K562 (cell line): ENCODE data around the gene CEND1. TPM values are rescaled to one million over a fixed set of nuclear protein-coding genes. Genes with fewer than 3 reads are reported as not detected.

Experiments used
- ATAC-seq: fragments of 200-7000 bp; cut with Tn5 transposase; 3 replicates; pipeline ENCODE4 v1.9.1; 2020; ENCODE audit warnings: moderate library complexity
- BruUV-seq: library from RNA; stranded (reverse); fragments of 400-500 nt; replicated peaks from 2 replicates; lab custom pipeline; 2021; lab: Mats Ljungman, UMichigan
- CTCF ChIA-PET: fragments of 300-600 bp; formaldehyde crosslinking; extraction: SDS; loops from one replicate; lab custom pipeline; 2021; ENCODE audit warnings: low intra/inter-chr PET ratio; lab: Yijun Ruan, JAX
- POLR2A ChIA-PET: fragments of 300-600, 350-650 bp; sonication (Branson Sonifier 250); formaldehyde crosslinking; extraction: SDS; loops from one replicate; lab custom pipeline; 2021; ENCODE audit warnings: antibody characterized with exemption, inconsistent platforms; lab: Yijun Ruan, JAX
- DNase-seq, 4 experiments: peaks; one replicate each; pipeline versions ENCODE4 v3.0.0 to v3.0.0-alpha.2; 2011 to 2018; ENCODE audit warnings: low spot score in 3 of 4, mixed read lengths in 3 of 4; ENCODE audit errors: extremely low read depth in 1 of 4
- FAIRE-seq: peaks from 2 replicates; lab custom pipeline; 2011; peaks lifted over from hg19 to GRCh38; lab: Jason Lieb, UNC
- H2AFZ ChIP-seq: 2 replicates; pipeline ENCODE4 v1.6.0; 2011; ENCODE audit warnings: low read depth, low read length, control low read depth, inconsistent platforms
- H3K27ac ChIP-seq: fragments of 200-600 bp; 3 replicates; pipeline ENCODE4 v1.8.0; 2011; ENCODE audit warnings: low read depth, mild to moderate bottlenecking, control low read depth, inconsistent platforms, low read length, moderate library complexity, mixed read lengths; ENCODE audit errors: extremely low read depth
- H3K27me3 ChIP-seq, 2 experiments: fragments of 300-600 bp in 1 of 2; 2 replicates in 1 of 2; 3 replicates in 1 of 2; pipeline versions ENCODE4 v1.6.0 to v1.8.0; 2011; ENCODE audit warnings: inconsistent platforms in 2 of 2, low read length in 2 of 2, mild to moderate bottlenecking in 1 of 2, mixed read lengths in 1 of 2, moderate library complexity in 1 of 2; ENCODE audit not compliant: control insufficient read depth in 2 of 2, insufficient read depth in 2 of 2
- H3K36me3 ChIP-seq: fragments of 300-600 bp; 3 replicates; pipeline ENCODE4 v1.8.0; 2011; ENCODE audit warnings: mild to moderate bottlenecking, low read length, inconsistent platforms; ENCODE audit not compliant: control insufficient read depth, insufficient read depth
- H3K4me1 ChIP-seq, 2 experiments: fragments of 200-600 bp in 1 of 2; replicated peaks in 1 of 2; 2 replicates in 1 of 2; 3 replicates in 1 of 2; pipeline versions ENCODE4 v1.5.1 to v1.8.0; 2011; ENCODE audit warnings: inconsistent platforms in 2 of 2, low read length in 2 of 2, mild to moderate bottlenecking in 1 of 2, mixed read lengths in 1 of 2, moderate library complexity in 1 of 2; ENCODE audit not compliant: control insufficient read depth in 2 of 2, insufficient read depth in 2 of 2
- H3K4me2 ChIP-seq: 2 replicates; pipeline ENCODE4 v1.6.1; 2011; ENCODE audit warnings: low read length, control low read depth, inconsistent platforms, mixed read lengths; ENCODE audit not compliant: insufficient read depth
- H3K4me3 ChIP-seq: fragments of 200-600 bp; sonication (generic), shearing (Covaris generic); 2 replicates; pipeline ENCODE4 v1.5.1; 2016; ENCODE audit warnings: control low read depth, inconsistent platforms
- H3K79me2 ChIP-seq: fragments of 200-600 bp; 3 replicates; pipeline ENCODE4 v1.8.0; 2011; ENCODE audit warnings: low read length, inconsistent platforms; ENCODE audit not compliant: control insufficient read depth, insufficient read depth
- H3K9ac ChIP-seq, 2 experiments: 2 replicates each; pipeline versions ENCODE4 v1.6.0 to v1.6.1; 2011; ENCODE audit warnings: low read depth in 2 of 2, low read length in 2 of 2, control low read depth in 1 of 2, inconsistent platforms in 1 of 2, mild to moderate bottlenecking in 1 of 2, mixed read lengths in 1 of 2; ENCODE audit not compliant: insufficient read depth in 1 of 2
- H3K9me1 ChIP-seq: one replicate; pipeline ENCODE4 v1.6.0; 2011; ENCODE audit warnings: inconsistent platforms, mild to moderate bottlenecking, low read length, moderate library complexity; ENCODE audit not compliant: control insufficient read depth, insufficient read depth
- H3K9me3 ChIP-seq: replicated peaks from 2 replicates; pipeline ENCODE4 v1.5.1; 2011; ENCODE audit warnings: low read depth, low read length, inconsistent platforms; ENCODE audit not compliant: control insufficient read depth, insufficient read depth
- H4K20me1 ChIP-seq: replicated peaks from 2 replicates; pipeline ENCODE4 v1.6.1; 2011; ENCODE audit warnings: low read length, inconsistent platforms, mixed read lengths; ENCODE audit not compliant: control insufficient read depth, insufficient read depth
- ETV5 ChIP-seq: sonication (generic); formaldehyde crosslinking; IDR thresholded peaks from 2 replicates; pipeline ENCODE4 v1.4.0; 2020; ENCODE audit warnings: low read depth, mild to moderate bottlenecking, missing genetic modification reagents
- FOS ChIP-seq: IDR thresholded peaks from 3 replicates; pipeline ENCODE4 v1.6.1; 2011; ENCODE audit not compliant: insufficient read length; ENCODE audit errors: extremely low read depth
- RBM15 ChIP-seq: fragments of 200-400 bp; formaldehyde crosslinking; IDR thresholded peaks from 2 replicates; pipeline ENCODE4 v1.6.1; 2018; ENCODE audit warnings: mild to moderate bottlenecking, low read length, moderate library complexity; ENCODE audit not compliant: insufficient read depth
- TAF7 ChIP-seq: fragments of 450-650 bp; IDR thresholded peaks from 2 replicates; pipeline ENCODE4 v1.6.1; 2016; ENCODE audit warnings: missing genetic modification characterization, missing compliant biosample characterization
- WGBS: fragments of 100-300 bp; shearing (Covaris generic); methylation state at CpG from one replicate; pipeline ENCODE4 v1.1.6; 2016; ENCODE audit warnings: low coverage, mixed read lengths; ENCODE audit not compliant: insufficient coverage; ENCODE audit errors: missing lambda C conversion rate; 5-methylcytosine and 5-hydroxymethylcytosine counted together
- in situ Hi-C: fragments of 300-500 bp; cut with MboI; formaldehyde crosslinking; loops from 4 replicates; pipeline ENCODE4 v1.15.0; 2018; ENCODE audit warnings: inconsistent platforms, mixed read lengths
- intact Hi-C: fragments of 100-400 bp; cut with micrococcal nuclease; formaldehyde crosslinking; loops from 2 replicates; pipeline ENCODE4 v1.14.2; 2022
- polyA plus RNA-seq, 8 experiments: library from polyadenylated mRNA; depleted of rRNA in 4 of 8; stranded (reverse) in 5 of 8; unstranded in 3 of 8; fragments of >200 nt; fragmentation: Nextera tagmentation in 2 of 8; fragmentation: Illumina TruSeq in 1 of 8; extraction: Ambion mirVana in 2 of 8; extraction: Trizol in 1 of 8; gene quantifications; 2 replicates each; pipeline versions ENCODE4 v1.2.1 to v1.2.3, GENCODE V29; 2011 to 2014; ENCODE audit warnings: inconsistent platforms in 1 of 8, missing spikeins in 1 of 8
- total RNA-seq, 7 experiments: library from RNA; depleted of rRNA in 6 of 7; stranded (reverse); fragments of >200 nt in 6 of 7; fragmentation: Illumina TruSeq in 2 of 7; extraction: Trizol in 2 of 7; gene quantifications; 2 replicates each; pipeline versions ENCODE4 v1.2.1 to v1.2.3, GENCODE V29; 2011 to 2021; ENCODE audit warnings: low replicate concordance in 1 of 7
- TF ChIP-seq, protein P1 (sequence below): fragments of 450-650 bp; IDR thresholded peaks from 2 replicates; pipeline ENCODE4 v1.6.1; 2016; ENCODE audit warnings: mild to moderate bottlenecking, moderate library complexity
- TF ChIP-seq, protein P2 (sequence below): sonication (generic); formaldehyde crosslinking; IDR thresholded peaks from 2 replicates; pipeline ENCODE4 v1.8.0; 2022; ENCODE audit warnings: missing genetic modification reagents, mild to moderate bottlenecking, borderline replicate concordance

Gene CEND1
- total and polyA plus RNA-seq, 9 of the 15 experiments (the other 6 are each of a cell fraction or from before 2014, with no cell fraction given), result 0.13 to 0.18 (median 0.16) TPM; not detected in 6

DNA sequence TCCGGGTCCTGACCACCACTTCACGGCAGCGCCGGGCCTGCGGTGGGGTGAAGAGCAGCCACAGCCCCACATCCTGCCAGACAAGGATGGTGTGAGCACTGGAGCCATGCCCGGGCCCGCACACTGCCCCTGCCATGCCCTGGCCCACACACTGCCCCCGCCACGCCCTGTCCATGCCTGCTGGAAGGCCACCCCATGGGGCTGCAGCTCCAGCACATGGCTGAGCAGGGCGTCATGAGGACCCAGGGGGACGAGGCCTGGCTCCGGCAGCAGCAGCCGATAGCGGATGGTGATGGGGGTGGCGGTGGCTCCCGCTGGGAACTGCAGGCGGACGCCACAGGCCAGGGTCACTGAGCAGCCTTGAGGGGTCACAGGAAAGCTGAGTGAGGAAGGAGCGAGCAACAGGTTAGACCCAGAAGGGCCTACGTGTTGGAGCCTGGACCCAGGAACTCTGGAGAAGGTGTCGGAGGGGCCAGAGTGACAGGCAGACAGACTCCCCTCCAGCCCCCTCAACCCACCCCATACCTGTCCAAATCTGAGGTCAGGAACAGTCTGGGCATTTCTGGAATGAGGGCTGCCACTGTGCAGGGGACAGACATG, 12.2 kb upstream of the CEND1 start:
- in situ Hi-C loops (no loop called here), intact Hi-C loops (no loop called here)
- Histone ChIP-seq H3K27me3 (no peaks in the 10 kb centered on the region), H3K9me1 (no peaks in the 10 kb centered on the region), H3K9me3 (no peaks in the 10 kb centered on the region), H3K4me2 (no peak overlapping the region), H3K4me1 (peaks cover 7 to 96% of the 10 kb centered on the region in 2 experiments; a peak in 4 of 5 replicates), H3K79me2 (peaks cover 24% of the 10 kb centered on the region; the same call in 2 of the 3 replicates), H3K27ac (no peak overlapping the region), H3K4me3 (no peak overlapping the region), H2AFZ (no peak overlapping the region), H4K20me1 (no peaks in the 10 kb centered on the region), H3K36me3 (peaks cover 38% of the 10 kb centered on the region; the same call in 1 of the 3 replicates), H3K9ac (peak overlapping the region in 1 of 2 experiments; percentile 97; a peak in 1 of 4 replicates)
- DNase-seq, result no peak
- WGBS, result 92% methylated on average over 10 of the region's 21 CpGs
- ChIA-PET CTCF (no interaction called here), POLR2A (interaction anchor here (0.5 to 1.0 kb wide), 5 partner anchors 9 to 110 kb away, joined by 3 to 4 read pairs (median 3); no protein-coding TSS in a partner anchor)
- no peak for ATAC-seq
- BruUV-seq, result no TSS peak
- no peak for FAIRE-seq
- TF ChIP-seq TAF7 (tag) (no peak), FOS (no peak), ETV5 (no peak), RBM15 (no peak)
- TF ChIP-seq, protein P1, sequence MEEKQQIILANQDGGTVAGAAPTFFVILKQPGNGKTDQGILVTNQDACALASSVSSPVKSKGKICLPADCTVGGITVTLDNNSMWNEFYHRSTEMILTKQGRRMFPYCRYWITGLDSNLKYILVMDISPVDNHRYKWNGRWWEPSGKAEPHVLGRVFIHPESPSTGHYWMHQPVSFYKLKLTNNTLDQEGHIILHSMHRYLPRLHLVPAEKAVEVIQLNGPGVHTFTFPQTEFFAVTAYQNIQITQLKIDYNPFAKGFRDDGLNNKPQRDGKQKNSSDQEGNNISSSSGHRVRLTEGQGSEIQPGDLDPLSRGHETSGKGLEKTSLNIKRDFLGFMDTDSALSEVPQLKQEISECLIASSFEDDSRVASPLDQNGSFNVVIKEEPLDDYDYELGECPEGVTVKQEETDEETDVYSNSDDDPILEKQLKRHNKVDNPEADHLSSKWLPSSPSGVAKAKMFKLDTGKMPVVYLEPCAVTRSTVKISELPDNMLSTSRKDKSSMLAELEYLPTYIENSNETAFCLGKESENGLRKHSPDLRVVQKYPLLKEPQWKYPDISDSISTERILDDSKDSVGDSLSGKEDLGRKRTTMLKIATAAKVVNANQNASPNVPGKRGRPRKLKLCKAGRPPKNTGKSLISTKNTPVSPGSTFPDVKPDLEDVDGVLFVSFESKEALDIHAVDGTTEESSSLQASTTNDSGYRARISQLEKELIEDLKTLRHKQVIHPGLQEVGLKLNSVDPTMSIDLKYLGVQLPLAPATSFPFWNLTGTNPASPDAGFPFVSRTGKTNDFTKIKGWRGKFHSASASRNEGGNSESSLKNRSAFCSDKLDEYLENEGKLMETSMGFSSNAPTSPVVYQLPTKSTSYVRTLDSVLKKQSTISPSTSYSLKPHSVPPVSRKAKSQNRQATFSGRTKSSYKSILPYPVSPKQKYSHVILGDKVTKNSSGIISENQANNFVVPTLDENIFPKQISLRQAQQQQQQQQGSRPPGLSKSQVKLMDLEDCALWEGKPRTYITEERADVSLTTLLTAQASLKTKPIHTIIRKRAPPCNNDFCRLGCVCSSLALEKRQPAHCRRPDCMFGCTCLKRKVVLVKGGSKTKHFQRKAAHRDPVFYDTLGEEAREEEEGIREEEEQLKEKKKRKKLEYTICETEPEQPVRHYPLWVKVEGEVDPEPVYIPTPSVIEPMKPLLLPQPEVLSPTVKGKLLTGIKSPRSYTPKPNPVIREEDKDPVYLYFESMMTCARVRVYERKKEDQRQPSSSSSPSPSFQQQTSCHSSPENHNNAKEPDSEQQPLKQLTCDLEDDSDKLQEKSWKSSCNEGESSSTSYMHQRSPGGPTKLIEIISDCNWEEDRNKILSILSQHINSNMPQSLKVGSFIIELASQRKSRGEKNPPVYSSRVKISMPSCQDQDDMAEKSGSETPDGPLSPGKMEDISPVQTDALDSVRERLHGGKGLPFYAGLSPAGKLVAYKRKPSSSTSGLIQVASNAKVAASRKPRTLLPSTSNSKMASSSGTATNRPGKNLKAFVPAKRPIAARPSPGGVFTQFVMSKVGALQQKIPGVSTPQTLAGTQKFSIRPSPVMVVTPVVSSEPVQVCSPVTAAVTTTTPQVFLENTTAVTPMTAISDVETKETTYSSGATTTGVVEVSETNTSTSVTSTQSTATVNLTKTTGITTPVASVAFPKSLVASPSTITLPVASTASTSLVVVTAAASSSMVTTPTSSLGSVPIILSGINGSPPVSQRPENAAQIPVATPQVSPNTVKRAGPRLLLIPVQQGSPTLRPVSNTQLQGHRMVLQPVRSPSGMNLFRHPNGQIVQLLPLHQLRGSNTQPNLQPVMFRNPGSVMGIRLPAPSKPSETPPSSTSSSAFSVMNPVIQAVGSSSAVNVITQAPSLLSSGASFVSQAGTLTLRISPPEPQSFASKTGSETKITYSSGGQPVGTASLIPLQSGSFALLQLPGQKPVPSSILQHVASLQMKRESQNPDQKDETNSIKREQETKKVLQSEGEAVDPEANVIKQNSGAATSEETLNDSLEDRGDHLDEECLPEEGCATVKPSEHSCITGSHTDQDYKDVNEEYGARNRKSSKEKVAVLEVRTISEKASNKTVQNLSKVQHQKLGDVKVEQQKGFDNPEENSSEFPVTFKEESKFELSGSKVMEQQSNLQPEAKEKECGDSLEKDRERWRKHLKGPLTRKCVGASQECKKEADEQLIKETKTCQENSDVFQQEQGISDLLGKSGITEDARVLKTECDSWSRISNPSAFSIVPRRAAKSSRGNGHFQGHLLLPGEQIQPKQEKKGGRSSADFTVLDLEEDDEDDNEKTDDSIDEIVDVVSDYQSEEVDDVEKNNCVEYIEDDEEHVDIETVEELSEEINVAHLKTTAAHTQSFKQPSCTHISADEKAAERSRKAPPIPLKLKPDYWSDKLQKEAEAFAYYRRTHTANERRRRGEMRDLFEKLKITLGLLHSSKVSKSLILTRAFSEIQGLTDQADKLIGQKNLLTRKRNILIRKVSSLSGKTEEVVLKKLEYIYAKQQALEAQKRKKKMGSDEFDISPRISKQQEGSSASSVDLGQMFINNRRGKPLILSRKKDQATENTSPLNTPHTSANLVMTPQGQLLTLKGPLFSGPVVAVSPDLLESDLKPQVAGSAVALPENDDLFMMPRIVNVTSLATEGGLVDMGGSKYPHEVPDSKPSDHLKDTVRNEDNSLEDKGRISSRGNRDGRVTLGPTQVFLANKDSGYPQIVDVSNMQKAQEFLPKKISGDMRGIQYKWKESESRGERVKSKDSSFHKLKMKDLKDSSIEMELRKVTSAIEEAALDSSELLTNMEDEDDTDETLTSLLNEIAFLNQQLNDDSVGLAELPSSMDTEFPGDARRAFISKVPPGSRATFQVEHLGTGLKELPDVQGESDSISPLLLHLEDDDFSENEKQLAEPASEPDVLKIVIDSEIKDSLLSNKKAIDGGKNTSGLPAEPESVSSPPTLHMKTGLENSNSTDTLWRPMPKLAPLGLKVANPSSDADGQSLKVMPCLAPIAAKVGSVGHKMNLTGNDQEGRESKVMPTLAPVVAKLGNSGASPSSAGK, result no peak
- TF ChIP-seq, protein P2, sequence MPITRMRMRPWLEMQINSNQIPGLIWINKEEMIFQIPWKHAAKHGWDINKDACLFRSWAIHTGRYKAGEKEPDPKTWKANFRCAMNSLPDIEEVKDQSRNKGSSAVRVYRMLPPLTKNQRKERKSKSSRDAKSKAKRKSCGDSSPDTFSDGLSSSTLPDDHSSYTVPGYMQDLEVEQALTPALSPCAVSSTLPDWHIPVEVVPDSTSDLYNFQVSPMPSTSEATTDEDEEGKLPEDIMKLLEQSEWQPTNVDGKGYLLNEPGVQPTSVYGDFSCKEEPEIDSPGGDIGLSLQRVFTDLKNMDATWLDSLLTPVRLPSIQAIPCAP (CRISPR knock-in tag), result no peak
